ENCODE measurements around the gene ENAM. TPM values are rescaled to one million over a fixed set of nuclear protein-coding genes. Genes with fewer than 3 reads are reported as not detected.

Gene ENAM
- total and polyA plus RNA-seq, 9 of the 15 experiments (the other 6 are each of a cell fraction or from before 2014, with no cell fraction given), result 0.04 to 0.09 (median 0.04) TPM; not detected in 6

GRCh38 chr4:70607334-70607853 is 21.1 kb upstream of the ENAM start (continued):
- TF ChIP-seq, protein P1, sequence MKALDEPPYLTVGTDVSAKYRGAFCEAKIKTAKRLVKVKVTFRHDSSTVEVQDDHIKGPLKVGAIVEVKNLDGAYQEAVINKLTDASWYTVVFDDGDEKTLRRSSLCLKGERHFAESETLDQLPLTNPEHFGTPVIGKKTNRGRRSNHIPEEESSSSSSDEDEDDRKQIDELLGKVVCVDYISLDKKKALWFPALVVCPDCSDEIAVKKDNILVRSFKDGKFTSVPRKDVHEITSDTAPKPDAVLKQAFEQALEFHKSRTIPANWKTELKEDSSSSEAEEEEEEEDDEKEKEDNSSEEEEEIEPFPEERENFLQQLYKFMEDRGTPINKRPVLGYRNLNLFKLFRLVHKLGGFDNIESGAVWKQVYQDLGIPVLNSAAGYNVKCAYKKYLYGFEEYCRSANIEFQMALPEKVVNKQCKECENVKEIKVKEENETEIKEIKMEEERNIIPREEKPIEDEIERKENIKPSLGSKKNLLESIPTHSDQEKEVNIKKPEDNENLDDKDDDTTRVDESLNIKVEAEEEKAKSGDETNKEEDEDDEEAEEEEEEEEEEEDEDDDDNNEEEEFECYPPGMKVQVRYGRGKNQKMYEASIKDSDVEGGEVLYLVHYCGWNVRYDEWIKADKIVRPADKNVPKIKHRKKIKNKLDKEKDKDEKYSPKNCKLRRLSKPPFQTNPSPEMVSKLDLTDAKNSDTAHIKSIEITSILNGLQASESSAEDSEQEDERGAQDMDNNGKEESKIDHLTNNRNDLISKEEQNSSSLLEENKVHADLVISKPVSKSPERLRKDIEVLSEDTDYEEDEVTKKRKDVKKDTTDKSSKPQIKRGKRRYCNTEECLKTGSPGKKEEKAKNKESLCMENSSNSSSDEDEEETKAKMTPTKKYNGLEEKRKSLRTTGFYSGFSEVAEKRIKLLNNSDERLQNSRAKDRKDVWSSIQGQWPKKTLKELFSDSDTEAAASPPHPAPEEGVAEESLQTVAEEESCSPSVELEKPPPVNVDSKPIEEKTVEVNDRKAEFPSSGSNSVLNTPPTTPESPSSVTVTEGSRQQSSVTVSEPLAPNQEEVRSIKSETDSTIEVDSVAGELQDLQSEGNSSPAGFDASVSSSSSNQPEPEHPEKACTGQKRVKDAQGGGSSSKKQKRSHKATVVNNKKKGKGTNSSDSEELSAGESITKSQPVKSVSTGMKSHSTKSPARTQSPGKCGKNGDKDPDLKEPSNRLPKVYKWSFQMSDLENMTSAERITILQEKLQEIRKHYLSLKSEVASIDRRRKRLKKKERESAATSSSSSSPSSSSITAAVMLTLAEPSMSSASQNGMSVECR (CRISPR knock-in tag; IDR thresholded peaks at IDR 0.05), result no peak
- TF ChIP-seq, protein P2, sequence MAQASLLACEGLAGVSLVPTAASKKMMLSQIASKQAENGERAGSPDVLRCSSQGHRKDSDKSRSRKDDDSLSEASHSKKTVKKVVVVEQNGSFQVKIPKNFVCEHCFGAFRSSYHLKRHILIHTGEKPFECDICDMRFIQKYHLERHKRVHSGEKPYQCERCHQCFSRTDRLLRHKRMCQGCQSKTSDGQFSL (CRISPR knock-in tag; IDR thresholded peaks at IDR 0.05), result no peak
- TF ChIP-seq, protein P2 (tag; IDR thresholded peaks at IDR 0.05), result no peak
- TF ChIP-seq MED1 (CRISPR knock-in tag; IDR thresholded peaks at IDR 0.05; ENCODE audit: borderline replicate concordance) (no peak), GMEB1 (CRISPR knock-in tag; IDR thresholded peaks at IDR 0.05) (no peak), ZNF57 (CRISPR knock-in tag; IDR thresholded peaks at IDR 0.05) (no peak), POLR2AphosphoS5 (IDR thresholded peaks at IDR 0.05; ENCODE audit: control insufficient read depth, insufficient read depth, low read depth, low read length) (no peak), TEAD4 (IDR thresholded peaks at IDR 0.05; ENCODE audit: low read length) (no peak), TEAD4 (CRISPR knock-in tag; IDR thresholded peaks at IDR 0.05; ENCODE audit: borderline replicate concordance) (no peak), FOXP1 (CRISPR knock-in tag; IDR thresholded peaks at IDR 0.05) (no peak), BCL6 (CRISPR knock-in tag; IDR thresholded peaks at IDR 0.05) (no peak), CTBP1 (IDR thresholded peaks at IDR 0.05; ENCODE audit: borderline replicate concordance) (no peak)
- TF ChIP-seq, protein P3, sequence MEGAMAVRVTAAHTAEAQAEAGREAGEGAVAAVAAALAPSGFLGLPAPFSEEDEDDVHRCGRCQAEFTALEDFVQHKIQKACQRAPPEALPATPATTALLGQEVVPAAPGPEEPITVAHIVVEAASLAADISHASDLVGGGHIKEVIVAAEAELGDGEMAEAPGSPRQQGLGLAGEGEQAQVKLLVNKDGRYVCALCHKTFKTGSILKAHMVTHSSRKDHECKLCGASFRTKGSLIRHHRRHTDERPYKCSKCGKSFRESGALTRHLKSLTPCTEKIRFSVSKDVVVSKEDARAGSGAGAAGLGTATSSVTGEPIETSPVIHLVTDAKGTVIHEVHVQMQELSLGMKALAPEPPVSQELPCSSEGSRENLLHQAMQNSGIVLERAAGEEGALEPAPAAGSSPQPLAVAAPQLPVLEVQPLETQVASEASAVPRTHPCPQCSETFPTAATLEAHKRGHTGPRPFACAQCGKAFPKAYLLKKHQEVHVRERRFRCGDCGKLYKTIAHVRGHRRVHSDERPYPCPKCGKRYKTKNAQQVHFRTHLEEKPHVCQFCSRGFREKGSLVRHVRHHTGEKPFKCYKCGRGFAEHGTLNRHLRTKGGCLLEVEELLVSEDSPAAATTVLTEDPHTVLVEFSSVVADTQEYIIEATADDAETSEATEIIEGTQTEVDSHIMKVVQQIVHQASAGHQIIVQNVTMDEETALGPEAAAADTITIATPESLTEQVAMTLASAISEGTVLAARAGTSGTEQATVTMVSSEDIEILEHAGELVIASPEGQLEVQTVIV (CRISPR knock-in tag; IDR thresholded peaks at IDR 0.05; ENCODE audit: borderline replicate concordance), result no peak

Measured in K562 (cell line).